Dermis microvascular lymphatic vessel endothelial cell (primary cell): Measurements from ENCODE around the gene TMPRSS4. TPM values are rescaled to one million over a fixed set of nuclear protein-coding genes. Genes with fewer than 3 reads are reported as not detected.
"Not testable (repeated sequence)": the region's sequence is repeated elsewhere in the genome, so short reads cannot be mapped to it uniquely, and the experiment has no call there.

ENCODE experiments used
- DNase-seq, 2 donors: peaks; one replicate each; pipeline versions ENCODE4 v3.0.0 to v3.0.0-alpha.2; 2010; ENCODE audit warnings: low read depth in 2 of 2
- total RNA-seq: library from RNA; depleted of rRNA; stranded (reverse); fragments of >200 nt; gene quantifications from 2 replicates; pipeline ENCODE4 v1.2.1, GENCODE V29; 2014

Gene TMPRSS4
- total RNA-seq, 1 donor from 2014 or later = not detected

DNA sequence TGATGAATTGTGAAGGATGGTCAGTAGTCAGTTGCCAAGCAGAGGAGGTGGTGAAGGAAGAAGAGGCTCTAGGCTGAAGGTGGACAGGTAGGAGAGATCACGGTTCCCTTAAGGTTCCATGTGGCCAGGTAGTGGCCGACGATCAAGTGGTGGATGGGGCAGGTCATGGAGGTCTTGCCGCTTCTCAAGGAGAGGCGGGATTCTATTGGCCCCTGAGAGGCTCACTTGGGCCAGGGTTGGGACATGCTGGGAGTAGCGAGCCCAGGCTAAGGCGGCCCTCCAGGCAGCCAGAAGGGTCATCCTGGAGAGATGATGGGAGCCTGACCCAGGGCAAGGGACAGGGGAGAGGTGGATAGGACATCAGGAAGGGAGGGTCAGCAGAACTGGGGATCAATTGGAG is 20.9 kb upstream of the TMPRSS4 start:
- DNase-seq = no peak

DNA sequence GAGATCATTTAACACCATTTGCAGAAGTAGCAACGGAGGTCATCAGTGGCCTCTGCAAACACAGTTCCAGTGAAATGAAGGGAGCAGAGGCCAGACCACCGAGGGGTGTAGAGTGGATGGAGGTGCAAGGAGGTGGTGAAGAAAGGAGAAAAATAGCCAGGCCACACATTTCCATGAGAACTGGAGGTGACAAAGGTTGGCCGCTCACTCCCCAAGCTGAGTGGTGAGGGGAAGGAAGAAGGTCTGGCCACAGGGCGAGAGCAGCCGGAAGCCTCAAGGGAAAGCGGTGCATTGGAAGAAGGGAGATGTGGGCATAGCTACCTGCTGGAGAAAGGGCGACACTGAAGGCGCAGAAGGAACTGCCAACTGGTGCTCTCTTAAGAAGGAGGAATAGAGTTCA is 20.1 kb upstream of the TMPRSS4 start:
- no peak for DNase-seq

DNA sequence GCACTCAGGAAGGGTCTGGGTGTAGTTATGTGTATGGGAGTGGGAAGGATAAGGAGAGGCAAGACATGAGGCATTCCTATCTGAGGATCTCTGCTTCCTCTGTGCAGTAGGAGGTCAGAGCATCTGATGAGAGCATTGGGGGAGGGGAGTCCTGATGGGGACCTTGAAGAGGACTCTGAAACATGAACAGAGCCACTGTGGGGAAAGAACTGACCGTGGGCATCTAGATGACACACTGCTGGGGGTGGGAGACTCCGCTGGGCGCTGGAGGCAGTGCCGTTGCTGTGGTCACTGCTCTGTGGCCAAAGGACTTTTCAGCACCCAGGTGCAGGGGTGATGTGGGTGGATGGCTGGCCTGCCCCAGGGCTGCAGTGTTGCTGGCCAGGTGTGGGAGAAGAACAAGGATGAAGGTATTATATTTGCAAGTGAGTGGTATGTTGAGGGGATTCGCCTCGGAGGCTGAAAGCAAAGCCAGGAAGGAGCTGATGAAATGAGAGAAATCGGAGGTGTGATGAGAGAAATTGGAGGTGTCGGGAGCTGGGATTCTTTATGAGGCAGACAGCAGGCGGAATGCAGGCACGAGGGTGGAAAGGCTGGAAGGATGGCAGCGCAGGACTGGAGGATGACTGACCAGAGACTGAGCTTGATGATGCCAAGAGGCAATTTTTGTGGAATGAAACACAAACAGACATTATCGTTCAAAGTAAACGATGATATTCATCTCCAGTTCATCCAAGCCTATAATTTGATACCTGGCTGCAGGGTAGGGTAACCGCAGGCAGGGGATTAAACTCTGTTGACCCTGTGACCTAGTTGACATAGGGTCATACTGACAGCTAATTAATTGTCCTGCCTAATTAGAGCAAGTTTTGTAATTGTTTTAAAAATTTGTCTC is 19.4 kb upstream of the TMPRSS4 start:
- DNase-seq = no peak

DNA sequence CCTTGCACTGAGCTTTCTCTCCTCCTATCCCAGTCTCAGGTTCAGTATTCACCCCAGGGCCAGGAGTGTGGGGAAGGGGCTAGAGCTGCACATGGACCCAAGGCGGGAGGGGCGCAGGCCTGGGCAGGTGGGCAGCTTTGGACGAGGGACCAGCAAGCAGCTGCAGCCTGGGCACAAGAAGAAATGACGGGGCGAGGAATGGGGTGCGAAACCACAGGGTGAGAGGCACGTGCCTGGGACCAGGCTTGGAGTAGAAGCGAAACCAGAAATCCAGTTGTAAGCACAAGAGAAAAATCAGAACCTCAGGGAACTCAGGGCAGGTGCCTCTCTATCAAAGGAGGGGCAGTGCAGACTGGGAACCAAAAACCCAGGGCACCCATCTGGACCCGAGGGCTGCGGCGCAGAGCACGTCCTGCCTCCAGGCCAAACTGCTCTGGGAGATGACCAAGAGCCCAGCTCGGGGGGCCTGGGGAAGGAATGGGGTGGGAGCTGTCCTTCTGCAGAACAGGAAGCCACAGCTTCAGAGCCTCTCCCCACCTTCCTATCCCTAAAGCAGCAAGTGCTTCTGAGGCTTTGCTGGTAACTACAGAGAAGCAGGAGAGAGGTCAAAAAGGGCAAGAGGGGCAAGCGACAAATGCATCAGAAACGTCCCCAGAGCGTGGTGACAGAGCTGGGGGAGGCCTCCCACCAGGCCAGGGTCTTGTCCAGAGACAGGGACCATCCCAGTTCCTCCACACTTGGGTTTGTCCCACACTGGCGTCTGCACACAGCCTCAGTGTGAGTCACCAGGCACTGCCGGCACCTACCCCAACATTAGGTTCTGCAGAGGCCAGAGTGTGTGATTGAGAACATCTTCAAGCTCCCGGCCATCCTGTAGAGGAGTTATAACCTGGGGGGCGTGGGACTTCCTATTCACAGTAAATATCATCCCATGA is 18.3 kb upstream of the TMPRSS4 start:
- no peak for DNase-seq

DNA sequence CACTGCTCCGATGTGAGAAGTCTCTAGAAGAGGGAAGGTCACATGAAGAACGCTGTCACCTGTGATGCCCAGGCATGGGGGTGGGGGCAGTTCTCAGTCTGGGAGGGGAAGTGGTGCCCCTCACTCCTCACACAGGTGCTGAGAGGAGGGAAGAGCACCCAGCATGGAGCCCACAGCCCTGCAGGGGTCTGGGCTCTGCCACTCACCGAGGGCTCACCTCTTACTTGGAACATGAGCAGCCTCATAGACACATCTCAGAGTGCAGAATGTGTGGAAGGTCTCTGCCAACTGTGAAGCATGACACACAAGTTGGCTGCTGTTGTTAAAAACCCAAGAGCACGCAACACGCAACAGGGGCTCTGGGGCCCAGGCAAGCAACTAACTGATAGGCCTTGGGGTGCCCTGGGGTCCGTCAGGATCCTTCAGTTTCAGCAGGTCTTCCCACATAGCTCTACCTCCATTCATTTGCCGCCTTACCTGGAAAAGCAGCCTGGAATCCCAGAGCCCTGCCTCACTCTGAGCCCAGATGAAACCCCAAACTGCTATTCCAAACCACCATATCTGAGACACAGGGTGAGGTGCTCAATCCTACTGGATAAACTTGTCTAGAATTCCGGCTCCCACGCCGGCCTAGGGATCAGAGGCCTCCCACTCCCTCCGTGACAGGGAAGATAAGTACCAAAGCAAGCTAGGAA is 17.5 kb upstream of the TMPRSS4 start:
- DNase-seq = no peak

DNA sequence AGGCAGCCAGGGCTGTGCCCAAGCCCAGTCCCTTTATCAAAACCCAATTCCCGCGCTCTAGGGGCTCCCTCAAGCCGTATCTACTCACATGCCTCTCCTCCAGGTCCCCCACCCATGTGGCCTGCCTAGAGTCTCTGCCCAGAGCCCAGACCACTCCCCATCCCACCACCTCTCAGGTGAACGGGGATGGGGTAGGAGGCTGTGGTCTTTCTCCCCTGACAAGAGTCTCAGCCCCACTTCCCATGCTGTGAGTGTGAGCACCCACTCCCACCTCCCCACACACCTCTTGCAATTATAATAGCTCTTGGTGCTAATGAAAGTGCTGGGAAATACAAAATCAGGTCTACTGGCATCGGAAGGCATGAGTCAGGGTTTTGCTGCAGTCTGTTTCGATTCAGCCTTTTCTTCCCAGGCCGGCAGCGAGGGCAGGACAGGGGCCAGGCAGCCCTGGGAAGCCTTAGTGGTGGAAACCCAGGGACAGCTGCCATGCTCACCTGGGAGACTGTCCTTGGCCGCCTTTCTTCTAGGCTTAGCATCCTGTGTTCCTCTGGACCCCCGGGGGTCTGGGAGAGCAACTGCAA is 16.7 kb upstream of the TMPRSS4 start:
- no peak for DNase-seq

DNA sequence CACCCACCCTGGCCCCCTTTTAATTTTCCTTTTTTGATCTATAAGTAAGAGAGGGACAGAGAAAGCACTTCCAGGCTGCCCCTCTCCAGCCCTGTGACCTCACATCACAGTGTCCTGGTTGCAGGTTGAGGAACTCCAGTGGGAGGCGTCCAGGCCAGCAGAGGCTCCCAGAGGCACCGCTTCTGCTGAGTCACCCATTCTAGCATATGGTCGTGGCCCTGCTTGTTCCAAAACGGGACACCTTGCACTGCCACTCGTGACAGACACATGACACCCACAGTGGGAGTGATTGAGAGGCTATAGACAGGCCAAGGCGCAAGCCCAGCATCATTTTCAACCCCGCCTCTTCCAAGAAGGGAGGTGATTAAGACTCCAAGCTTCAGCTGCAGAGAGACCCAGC is 16.0 kb upstream of the TMPRSS4 start:
- DNase-seq = no peak

DNA sequence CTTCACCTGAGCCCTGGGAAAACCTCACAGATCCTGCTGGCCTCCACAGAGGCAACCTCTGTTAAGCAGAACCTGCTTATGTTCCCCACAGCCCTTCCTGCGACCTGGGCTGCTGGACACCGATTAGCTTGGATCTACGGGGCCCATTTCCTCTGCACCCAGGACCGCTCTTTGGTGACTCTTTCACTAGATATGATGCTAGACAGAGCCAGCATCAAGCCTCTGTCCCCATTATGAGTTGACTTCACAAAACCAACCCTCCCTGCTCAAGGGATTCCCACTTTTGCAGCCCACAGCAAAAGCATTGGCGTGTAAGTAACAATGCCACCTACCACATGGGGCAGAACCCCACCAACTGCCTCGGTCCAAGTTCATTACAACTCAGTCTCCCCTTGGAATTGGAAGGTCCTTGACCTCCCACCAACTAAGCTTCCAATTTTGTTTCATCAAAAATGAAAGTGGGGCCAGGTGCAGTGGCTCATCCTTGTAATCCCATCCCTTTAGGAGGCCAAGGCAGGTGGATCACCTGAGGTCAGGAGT is 15.2 kb upstream of the TMPRSS4 start:
- no peak for DNase-seq

DNA sequence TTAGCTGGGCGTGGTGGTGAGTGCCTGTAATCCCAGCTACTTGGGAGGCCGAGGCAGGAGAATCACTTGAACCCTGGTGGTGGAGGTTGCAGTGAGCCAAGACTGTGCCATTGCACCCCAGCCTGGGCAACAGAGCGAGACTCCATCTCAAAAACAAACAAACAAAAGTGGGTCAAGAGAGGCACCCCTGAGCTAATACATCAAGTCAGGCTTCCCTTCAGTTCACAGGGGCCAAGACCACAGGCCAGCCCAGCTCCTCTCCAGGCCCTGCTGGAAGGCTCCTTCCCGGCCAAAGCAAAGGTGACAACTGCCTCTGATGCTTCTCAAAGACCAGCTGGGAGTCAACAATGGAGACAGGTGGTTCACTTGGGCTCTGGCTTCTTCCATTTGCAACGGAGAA is 14.7 kb upstream of the TMPRSS4 start:
- not testable (repeated sequence) for DNase-seq

DNA sequence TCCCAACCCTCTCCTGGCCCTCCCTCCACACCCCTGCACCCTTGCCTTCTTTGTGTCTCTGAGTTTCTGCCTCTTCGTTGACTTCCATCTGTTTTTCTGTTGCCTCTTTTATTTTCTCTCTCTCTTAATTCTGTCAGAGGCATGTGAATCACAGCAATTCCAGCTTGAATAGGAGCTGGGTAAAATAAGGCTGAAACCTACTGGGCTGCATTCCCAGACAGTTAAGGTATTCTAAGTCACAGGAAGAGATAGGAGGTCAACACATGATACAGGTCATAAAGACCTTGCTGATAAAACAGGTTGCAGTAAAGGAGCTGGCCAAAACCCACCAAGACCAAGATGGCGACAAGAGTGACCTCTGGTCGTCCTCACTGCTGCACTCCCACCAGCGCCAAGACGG is 14.2 kb upstream of the TMPRSS4 start:
- not testable (repeated sequence) for DNase-seq

DNA sequence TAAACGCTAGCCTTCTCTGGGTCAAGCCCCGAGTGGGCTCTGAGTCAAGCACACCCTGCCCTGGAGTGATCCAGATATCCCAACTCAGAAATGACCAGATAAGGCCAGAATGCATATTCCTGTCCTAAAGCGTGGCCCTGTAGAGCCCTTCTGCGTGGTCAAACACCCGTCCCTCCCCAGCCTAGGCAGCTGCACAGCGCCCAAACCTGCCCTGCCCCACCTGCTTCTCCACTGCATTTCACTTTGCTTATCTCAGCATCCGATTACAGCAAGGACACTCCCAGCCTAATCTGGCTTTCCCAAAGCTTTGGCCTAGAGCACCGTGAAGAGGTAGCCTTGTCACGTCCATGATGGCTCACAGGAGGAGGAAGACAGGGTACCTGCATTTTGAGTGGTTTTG is 11.9 kb upstream of the TMPRSS4 start:
- DNase-seq = no peak

DNA sequence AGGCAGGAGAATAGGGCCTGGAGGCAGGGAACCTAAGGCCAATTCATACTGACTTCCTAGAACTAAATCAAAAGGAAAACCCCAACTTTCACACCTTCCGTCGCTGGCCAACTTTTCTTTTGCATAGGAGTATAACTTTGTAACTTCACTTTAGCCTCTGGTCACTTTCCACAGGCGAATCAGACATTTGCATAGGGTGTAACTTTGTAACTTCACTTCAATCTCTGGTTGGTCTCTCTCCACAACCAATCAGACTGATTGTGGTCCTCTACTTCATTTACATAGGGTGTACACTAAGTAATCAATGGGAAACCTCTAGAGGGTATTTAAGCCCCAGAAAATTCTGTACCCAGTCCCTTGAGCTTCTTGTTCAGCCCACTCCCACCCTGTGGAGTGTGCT is 11.5 kb upstream of the TMPRSS4 start:
- no peak for DNase-seq

DNA sequence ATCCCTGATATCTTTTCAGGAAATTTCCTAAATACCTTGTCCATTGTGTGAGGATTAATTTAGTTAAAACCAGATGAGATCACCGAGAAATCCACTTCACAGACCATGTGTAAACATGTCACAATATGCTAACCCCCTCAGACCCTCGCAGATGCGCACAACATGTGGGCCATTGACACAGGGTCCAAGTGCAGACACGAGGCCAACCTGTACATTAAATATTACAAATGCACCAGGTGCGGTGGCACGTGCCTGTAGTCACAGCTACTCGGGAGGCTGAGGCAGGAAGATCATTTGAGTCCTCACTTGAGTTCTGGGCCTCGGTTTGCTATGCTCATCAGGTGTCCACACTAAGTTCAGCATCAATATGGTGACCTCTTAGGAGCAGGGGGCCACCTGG is 9.9 kb upstream of the TMPRSS4 start:
- no peak for DNase-seq

DNA sequence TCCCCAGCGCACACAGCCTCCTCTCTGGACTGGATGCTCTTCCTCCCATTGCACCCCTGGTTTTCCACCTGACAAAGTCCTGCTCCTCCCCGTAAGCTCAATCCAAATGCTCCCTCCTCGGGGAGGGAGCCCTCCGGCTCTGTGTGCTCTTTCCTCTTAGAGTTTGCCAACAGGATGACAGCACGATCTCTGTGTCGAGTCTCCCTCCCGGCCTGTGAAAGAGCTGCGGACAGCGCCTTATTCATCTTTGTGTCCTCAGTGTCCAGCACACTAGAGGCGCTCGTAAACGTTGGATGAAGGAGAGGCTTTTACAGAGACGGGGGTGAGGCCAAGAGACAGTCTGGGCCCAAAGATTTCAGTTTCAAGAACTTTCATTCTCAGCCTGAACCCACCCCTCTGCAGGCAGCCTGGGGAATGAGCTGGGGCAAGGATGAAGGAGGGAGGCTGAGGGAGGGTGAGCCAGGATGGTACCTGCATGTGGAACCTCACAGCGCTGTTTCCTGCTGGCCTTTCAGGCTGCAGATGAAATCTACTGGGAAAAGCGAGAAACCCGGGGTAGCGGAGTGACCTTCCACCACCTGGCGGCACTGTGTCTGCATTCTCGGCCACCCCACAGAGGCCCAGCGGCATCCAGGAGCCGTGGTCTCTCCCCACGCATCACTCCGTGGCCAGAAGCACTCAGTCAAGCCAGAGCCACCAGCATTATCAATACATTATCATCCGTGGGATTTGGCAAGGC is 8.5 kb upstream of the TMPRSS4 start:
- DNase-seq = no peak

DNA sequence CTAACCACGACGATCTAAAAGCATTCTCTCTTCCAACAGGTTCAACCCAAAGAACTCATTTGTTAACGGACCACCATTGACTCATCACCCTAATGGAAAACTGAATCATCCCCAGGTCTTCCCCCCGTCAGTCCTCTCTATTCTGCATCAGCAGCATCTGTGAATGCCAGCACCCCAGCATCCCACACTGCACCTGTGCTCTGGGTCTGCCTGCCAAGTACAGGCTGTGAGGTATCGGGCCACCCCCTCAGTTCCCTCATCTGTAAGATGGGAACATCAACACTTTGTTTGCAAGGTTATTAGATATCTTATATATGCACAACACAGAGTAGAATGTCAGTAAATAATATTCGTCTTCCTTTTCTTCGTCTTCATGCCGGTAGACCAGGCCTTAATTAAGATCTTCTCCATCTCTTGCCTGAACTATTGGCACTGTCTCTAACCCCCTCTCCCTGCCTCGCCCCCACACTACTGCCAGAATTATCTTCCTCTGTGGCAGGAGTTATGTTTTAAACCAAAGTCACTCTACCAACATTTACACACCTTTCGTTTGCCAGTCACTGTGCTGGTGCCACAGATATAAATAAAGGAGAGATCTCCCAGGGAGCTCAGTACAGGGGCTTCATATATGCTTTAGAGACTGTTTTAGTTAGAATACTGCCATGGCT is 7.8 kb upstream of the TMPRSS4 start:
- DNase-seq = no peak

DNA sequence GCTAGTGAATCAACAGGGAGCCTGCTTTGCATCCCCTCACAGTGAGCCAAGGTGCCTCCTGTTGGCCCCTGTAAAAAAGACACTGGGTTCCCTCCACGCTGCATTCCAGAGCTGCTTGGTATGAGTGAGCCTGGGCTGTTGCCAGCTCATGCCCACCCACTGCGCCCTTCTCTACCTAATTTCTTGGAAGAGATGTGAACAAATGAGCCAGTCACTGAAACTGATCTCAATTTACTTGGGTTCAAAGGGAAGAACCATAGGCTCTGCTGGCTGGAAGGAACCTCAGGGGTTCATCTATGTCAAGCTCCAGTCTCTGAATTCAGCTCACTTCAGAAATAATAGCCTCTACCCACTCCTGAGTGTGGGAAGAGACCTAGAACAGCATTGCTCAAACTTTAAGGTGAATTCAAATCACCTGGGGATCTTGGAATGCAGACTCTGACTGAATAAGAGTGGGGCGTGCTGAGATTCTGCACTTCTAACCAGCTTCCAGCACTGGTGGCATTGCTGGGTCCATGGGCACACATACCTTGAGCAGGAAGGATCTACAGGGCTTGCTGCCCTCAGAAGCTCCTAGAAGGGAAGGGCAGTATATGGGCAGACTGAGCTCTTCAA is 5.4 kb upstream of the TMPRSS4 start:
- DNase-seq = no peak

DNA sequence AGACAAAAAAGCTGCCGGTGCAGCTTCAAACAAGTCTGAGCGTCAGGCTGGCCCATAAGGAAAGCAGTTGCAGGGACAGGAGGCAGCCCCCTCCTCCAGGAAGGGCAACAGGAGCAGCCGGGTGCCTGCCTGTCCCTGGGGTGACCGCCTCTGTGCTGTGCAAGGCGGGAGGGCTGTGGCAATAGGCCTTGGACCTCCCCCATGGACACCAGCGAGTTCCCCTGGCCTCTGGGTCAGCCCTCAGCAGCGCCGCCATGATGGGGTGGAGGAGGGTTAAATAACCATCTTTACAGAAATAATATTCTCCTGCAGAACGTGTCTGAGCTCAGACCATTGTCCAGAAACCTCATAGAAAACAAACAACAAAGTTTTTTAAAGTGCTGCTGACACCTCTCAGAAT is 3.3 kb upstream of the TMPRSS4 start:
- DNase-seq = no peak

DNA sequence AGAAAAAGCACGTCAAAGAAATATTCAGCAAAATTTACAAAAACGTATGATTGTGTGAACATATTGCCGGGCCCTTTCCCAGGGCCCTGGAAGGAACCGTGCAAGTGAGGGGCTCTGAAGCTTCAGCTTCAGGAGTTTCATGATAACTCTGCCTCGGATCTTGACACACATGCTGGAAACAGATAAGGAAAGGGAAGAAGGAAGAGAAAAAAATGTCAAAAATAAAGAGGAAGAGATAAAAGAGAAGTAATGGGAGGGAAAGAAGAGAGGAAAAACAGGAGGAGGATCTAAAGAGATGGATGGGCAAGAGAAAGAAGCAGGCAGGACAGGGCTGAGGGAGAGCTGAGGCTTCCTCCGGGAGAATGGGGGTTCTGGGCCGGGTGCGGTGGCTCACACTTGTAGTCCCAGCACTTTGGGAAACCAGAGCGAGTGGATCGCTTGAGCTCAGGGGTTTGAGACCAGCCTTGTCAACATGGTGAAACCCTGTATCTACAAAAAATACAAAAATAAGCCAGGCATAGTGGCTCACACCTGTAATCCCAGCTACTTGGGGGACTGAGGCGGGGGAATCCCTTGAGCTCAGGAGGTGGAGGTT is 2.7 kb upstream of the TMPRSS4 start:
- no peak for DNase-seq

DNA sequence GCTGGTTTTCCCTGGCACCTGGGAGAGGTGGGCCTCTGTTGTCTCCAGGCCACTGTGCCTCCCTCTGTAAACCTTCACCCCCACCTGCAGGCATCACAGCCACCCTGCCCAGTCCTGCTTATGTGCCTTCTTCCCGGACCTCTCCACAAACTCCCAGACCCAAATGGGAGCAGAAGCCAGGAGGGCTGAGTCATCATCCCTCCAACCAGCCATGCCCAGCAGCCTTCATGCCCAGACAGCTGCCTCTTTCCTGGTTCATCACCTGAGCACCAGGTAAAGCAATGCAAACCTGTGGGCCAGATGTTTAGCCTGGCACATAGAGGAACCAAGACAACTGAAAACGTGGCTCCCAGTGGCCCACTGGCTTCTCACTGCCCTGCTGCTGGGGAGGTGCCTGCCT is 2.1 kb upstream of the TMPRSS4 start:
- DNase-seq = no peak
